Non-pigmented ciliary epithelial cell (primary cell): Measurements from ENCODE around the gene DPY19L1.
A peak's percentile ranks its signal among the peaks of the same experiment; 100 is the strongest.
"Not testable (repeated sequence)": the region's sequence is repeated elsewhere in the genome, so short reads cannot be mapped to it uniquely, and the experiment has no call there.

ENCODE experiments used
- DNase-seq: peaks from one replicate; pipeline ENCODE4 v3.0.0-alpha.2; 2010; ENCODE audit warnings: low read depth

DPY19L1 gene

GRCh38 chr7:35037211-35037525, at the start of gene DPY19L1:
DPY19L1 (minus strand) TSS chr7:35037485; CDS start chr7:35037394, 91 bp downstream.
- no peak for DNase-seq

DNA sequence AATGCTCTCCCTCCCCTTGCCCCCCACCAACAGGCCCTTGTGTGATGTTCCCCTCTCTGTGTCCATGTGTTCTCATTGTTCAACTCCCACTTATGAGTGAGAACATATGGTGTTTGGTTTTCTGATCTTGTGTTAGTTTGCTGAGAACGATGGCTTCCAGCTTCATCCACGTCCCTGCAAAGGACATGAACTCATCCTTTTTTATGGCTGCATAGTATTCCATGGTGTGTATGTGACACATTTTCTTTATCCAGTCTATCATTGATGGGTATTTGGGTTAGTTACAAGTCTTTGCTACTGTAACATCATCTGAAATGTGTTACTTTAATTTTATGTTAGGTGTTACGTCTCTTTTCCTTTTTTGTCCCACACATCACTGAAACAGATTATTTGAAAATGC, 42.2 kb upstream of the DPY19L1 start:
- DNase-seq, result not testable (repeated sequence)

GRCh38 chr7:35074008-35074407, 36.7 kb upstream of the DPY19L1 start:
- not testable (repeated sequence) for DNase-seq

DNA sequence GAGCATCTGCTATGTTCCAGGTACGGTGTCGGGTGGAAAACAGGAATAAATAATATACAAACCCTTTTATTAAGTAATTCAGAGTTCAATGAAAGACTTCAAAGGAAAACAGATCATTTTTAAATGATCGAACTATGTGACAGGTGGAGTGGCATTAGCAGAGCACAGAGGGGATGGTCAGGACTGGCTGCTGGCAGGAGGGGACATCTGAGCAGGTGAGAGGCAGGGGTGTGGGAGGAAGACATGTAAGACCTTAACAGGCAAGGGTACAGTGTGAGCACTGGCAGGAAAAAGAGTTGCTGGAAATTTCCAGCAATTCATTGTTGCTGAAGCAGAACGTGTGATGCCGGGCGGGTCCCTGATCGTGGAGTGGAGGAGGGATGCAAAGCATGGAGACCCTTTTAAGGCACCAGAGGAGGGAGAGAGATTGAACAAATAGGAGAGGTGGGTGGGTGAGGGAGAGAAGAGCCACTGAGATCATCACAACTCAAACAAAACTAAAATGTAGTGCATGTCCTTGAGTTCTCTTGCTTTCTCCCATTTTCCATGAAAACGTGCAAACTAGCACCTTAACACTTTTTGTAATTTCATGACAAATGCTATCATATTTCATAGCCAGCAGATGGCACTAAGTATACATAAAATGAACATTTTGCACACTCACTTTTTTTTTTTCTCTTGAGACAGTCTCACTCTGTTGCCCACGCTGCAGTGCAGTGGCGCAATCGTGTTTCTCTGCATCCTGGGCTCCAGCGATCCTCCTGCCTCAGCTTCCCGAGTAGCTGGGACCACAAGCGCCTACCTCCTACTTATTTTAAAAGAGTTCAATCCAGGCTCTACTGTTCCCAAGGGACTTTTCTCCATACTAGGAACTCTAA, 35.9 kb upstream of the DPY19L1 start:
- DNase-seq, result not testable (repeated sequence)

DNA sequence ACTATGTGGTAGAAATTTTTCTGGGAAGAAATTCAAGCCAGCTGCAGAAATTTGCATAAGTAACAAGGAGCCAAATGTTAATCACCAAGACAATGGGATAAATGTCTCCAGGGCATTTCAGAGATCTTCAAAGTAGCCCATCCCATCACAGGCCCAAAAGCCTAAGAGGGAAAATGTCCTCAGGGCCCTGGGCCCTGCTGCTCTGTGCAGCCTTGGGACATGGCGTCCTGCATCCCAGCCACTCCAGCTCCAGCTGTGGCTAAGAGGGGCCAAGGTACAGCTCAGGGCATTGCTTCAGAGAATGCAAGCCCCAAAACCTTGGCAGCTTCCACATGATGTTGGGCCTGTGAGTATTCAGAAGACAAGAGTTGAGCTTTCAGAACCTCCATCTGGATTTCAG, 31.8 kb upstream of the DPY19L1 start:
- not testable (repeated sequence) for DNase-seq

- not testable (repeated sequence) for DNase-seq
These were observed 28.1 kb upstream of the DPY19L1 start for GRCh38 chr7:35065382-35065781.

GRCh38 chr7:35058571-35058970, 21.3 kb upstream of the DPY19L1 start:
- DNase-seq, result not testable (repeated sequence)

DNA sequence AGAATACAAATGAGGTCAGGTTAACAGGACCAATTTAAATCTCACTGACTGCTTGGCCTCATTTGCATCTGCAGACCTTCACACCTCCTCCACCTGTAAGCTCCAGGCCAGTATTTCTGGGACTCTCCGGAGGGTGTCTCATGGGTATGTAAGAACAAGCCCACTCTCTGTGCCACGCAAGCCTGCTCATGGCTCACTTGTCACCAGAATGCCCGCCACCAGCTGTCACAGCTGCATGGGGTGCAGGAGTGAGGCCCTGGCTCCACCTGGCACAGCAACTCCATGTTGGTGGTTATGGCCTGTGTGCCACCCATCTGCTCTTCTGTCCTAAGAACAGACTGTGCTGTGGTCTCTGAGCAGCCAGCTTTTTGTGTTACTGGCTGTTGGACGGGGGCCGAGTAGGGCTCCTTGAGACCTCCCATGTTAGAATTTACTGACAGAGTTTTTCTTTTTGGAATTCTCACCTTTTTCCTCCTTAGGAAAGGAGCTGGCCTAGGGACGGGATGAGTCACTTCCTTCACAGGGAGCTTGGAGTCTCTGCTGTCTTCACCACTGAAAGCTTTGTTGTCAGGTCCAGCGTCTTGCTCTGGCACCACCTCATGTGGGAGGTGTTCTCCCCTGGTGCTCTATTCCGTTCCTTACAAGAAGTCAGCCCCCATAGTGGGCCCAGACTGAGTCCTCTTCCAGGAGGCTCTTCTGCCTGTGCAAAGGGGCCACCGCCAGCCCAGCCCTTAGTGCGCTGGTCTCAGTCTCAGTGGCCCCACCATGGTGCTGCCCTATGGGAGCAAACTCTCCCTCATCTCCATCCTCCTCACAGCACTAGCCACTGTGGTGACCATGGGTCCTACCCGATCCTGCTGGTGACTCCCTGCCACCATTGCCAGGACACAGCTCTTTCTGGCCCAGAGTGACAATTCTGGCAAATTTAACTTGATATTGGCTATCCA, 20.5 kb upstream of the DPY19L1 start:
- not testable (repeated sequence) for DNase-seq

DNA sequence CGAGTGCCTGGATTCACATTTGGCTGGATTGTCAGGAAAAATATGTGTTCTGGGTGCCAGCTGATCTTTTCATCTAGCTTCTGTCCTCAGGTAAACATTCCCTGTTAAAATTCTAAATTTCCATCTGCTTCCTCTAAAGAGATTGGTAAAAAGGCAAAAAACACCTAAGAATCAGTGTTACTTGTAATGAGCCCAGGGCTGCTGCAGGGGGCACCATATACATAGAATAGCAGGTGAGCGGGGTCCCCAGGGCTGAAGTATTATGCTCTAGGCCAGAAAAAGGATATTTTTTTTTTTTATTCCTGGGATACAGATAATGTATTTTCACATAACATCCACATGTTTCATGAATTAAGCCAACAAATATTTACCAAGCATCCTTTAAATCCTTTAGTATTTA, 18.4 kb upstream of the DPY19L1 start:
- not testable (repeated sequence) for DNase-seq

GRCh38 chr7:35053488-35054175, 16.3 kb upstream of the DPY19L1 start:
- DNase-seq, result peak; percentile 26

DNA sequence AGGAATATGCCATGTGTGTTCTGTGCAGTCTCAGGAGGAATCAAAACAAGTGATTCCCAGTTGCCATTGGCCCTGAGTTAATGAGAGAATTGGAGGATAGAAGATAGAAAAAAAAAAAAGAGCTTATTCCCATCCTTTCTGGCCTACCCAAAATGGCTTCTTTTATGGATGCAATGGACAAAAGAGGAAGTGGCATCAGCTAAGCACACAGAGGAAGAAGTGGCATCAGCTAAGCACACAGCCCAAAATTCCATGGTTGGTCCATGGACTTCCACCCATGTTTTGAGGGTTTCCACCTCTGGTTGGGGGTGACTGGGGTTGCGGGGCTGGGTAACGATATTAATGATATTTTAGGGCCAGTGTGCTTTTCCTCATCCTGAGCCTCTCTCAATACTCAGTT, 11.1 kb upstream of the DPY19L1 start:
- not testable (repeated sequence) for DNase-seq

GRCh38 chr7:35047912-35048305, 10.6 kb upstream of the DPY19L1 start:
- not testable (repeated sequence) for DNase-seq

DNA sequence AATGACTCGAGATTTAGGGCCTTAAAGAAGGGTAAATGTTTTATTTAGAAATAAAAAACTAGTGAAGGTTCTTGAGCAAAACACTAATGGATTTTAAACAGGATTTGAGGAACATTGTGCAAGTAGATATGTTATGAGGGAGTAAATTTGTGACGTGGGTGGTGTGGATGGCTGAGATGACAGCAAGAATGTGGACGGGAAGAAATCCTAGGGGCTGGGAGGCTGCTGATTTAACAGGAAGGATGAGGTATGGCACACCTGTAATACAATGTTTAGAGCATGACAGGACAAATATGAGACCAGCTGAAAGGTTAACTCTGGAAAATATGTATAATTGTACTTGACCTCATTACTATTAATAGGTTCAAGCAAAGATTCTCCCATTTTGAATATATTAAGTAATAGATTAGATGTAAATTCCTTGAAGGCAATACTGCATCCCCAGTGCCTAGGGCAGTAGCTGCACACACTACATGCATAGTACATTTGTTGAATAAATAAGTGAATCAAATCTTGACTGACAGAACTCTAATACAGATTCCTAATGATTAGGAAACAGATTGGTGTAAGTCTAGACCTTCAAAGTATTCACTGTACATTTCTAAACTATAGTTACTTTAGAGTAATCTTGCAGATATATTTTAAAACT, 10.1 kb upstream of the DPY19L1 start:
- not testable (repeated sequence) for DNase-seq

- DNase-seq, result not testable (repeated sequence)
These were observed 6.0 kb upstream of the DPY19L1 start for GRCh38 chr7:35043301-35043700.

DNA sequence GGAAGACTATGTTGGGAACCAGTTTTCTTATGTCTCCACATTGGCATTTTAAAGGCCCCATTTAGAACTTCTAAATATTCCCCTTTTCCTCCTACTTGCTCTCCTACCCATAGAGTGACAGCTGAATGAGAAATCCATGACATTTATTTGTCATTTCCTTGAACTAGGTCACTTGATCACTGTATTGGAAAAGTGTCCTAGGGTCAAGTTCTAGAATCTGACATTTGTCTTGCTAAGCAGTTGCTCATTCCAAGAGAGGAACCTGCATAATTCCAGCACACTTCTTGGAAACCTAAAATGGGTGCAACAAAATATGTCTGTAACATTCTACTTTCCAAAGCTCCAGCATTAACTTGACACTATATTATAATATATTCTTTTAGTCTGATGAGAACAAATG, 3.6 kb upstream of the DPY19L1 start:
- no peak for DNase-seq

- DNase-seq, result no peak
These were observed 2.1 kb upstream of the DPY19L1 start for GRCh38 chr7:35039343-35039742.

- DNase-seq, result no peak
These were observed 1.1 kb upstream of the DPY19L1 start for GRCh38 chr7:35038354-35038753.

- peak; percentile 49 for DNase-seq
These were observed 449 bp upstream of the DPY19L1 start for GRCh38 chr7:35037526-35038341.

DNA sequence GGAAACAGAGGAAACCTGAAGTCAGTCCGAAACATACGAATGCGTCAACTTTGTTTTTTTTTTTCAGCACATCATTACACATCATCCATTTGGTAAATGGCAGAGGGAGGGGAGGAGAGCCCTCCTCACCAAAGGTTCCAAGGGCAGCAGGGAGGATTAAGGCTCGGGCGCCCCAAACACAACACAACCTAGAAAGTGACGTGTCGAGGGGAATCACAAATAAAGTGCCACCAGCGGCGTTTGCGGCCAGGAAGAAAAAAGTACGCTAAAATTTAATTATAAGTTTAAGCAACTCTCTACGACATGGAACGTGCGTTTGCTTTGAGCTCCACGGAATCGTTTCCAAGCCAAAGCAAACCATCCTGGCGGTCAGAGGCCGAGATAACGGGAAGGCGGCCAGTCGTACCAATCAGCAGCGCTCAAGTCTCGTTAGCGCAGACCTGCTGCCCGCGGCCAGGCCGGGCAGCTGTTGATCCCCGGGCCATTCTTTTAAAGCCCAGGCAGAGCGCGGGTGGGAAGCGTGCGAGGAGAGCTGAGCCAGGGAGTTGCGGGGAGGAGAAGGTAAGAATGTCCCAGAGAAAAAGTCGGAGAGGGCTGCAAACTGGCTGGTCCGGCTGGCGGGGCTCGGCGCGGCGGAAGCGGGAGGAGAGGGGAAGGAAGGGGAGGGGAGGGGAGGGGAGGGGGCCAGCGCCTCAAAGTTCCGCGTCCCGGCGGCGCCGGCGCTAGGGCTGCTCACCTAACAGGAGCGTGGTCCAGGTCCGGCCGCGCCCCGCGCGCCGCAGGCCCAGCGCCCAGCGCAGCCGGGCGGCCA, 719 bp downstream of the DPY19L1 start:
- DNase-seq, result no peak

- DNase-seq, result no peak
These were observed 1.7 kb downstream of the DPY19L1 start for GRCh38 chr7:35035511-35035961.
